GM21786 (cell line): Measurements from ENCODE around the gene GRIK3.

Experiments
- ATAC-seq: cut with Tn5 transposase; IDR thresholded peaks from one replicate; pipeline ENCODE4 v1.9.1; 2021; ENCODE audit not compliant: unreplicated experiment

GRIK3 gene

GRCh38 chr1:37047542-37047941 is 13.2 kb upstream of the GRIK3 start:
- ATAC-seq = no peak

- ATAC-seq = no peak
These were observed 8.8 kb upstream of the GRIK3 start for GRCh38 chr1:37043101-37043500.

GRCh38 chr1:37042506-37042905 is 8.2 kb upstream of the GRIK3 start:
- ATAC-seq = no peak

GRCh38 chr1:37041483-37041882 is 7.2 kb upstream of the GRIK3 start:
- no peak for ATAC-seq

GRCh38 chr1:37040773-37041172 is 6.5 kb upstream of the GRIK3 start:
- no peak for ATAC-seq

GRCh38 chr1:37040261-37040660 is 5.9 kb upstream of the GRIK3 start:
- ATAC-seq = no peak

- ATAC-seq = no peak
These were observed 4.1 kb upstream of the GRIK3 start for GRCh38 chr1:37038227-37039093.

- no peak for ATAC-seq
These were observed 3.4 kb upstream of the GRIK3 start for GRCh38 chr1:37037690-37038089.

GRCh38 chr1:37036667-37037053 is 2.3 kb upstream of the GRIK3 start:
- no peak for ATAC-seq

GRCh38 chr1:37035796-37036666 is 1.7 kb upstream of the GRIK3 start:
- no peak for ATAC-seq

- no peak for ATAC-seq
These were observed 838 bp upstream of the GRIK3 start for GRCh38 chr1:37035014-37035691.

GRCh38 chr1:37033355-37034101 is 787 bp downstream of the GRIK3 start:
- ATAC-seq = no peak

- no peak for ATAC-seq
These were observed 1.5 kb downstream of the GRIK3 start for GRCh38 chr1:37032660-37033354.

- no peak for ATAC-seq
These were observed 2.4 kb downstream of the GRIK3 start for GRCh38 chr1:37031871-37032270.

- no peak for ATAC-seq
These were observed 2.9 kb downstream of the GRIK3 start for GRCh38 chr1:37031429-37031828.

- ATAC-seq = no peak
These were observed 5.2 kb downstream of the GRIK3 start for GRCh38 chr1:37028981-37029617.

- no peak for ATAC-seq
These were observed 12.8 kb downstream of the GRIK3 start for GRCh38 chr1:37021502-37021901.

GRCh38 chr1:37020653-37021277 is 13.6 kb downstream of the GRIK3 start:
- no peak for ATAC-seq

- no peak for ATAC-seq
These were observed 15.8 kb downstream of the GRIK3 start for GRCh38 chr1:37018510-37018909.
